GM12801 (cell line): ENCODE results near the gene ILKAP.

ENCODE experiments used
- TF ChIP-seq, protein P1 (sequence below): IDR thresholded peaks from one replicate; pipeline ENCODE4 v1.5.1; 2011; ENCODE audit warnings: control low read depth; ENCODE audit not compliant: insufficient read length; ENCODE audit errors: extremely low read depth

ILKAP gene

DNA sequence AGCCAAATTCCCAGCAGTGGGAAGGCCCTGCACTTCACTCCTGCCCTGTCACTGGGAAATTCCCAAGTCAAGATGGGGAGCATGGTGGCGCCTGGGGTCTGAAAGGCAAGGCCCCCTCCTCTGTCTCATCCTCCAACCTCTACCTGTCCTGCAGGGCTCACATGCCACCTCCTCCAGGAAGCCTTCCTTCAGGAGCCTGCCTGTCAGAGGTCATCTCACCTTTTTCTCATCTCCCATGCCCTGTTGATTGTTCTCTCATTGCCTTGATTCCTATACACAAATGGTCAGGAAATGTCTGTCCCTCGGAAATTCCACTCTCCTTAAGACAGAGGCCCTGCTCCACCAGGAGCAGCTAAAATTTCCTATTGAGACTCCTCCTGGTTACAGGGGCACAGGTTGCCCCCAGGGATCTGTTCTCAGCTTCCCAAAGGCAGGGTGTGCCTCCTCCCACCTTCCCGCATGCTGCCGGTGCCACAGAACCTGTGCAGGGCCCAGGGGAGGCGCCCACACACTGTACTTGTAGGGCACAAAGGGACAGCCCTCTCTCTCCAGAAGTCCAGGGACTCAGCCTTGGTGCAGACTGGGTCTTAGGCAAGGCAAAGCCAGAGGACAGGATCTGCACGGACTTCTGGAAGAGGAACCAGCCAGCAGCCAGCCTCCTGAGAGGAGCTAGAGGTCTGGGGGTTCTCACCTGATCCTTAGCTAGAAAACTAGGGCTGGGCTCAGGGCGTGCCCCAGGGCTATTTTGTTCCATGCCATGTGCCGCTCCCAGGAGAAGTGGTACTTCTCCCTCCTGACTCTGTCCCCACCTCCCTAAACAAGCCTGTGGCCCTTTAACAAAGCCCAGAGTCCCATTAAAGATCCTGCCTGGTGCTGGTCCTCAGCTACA lies 23.4 kb upstream of the ILKAP start:
- TF ChIP-seq, protein P1, sequence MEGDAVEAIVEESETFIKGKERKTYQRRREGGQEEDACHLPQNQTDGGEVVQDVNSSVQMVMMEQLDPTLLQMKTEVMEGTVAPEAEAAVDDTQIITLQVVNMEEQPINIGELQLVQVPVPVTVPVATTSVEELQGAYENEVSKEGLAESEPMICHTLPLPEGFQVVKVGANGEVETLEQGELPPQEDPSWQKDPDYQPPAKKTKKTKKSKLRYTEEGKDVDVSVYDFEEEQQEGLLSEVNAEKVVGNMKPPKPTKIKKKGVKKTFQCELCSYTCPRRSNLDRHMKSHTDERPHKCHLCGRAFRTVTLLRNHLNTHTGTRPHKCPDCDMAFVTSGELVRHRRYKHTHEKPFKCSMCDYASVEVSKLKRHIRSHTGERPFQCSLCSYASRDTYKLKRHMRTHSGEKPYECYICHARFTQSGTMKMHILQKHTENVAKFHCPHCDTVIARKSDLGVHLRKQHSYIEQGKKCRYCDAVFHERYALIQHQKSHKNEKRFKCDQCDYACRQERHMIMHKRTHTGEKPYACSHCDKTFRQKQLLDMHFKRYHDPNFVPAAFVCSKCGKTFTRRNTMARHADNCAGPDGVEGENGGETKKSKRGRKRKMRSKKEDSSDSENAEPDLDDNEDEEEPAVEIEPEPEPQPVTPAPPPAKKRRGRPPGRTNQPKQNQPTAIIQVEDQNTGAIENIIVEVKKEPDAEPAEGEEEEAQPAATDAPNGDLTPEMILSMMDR: no peak

DNA sequence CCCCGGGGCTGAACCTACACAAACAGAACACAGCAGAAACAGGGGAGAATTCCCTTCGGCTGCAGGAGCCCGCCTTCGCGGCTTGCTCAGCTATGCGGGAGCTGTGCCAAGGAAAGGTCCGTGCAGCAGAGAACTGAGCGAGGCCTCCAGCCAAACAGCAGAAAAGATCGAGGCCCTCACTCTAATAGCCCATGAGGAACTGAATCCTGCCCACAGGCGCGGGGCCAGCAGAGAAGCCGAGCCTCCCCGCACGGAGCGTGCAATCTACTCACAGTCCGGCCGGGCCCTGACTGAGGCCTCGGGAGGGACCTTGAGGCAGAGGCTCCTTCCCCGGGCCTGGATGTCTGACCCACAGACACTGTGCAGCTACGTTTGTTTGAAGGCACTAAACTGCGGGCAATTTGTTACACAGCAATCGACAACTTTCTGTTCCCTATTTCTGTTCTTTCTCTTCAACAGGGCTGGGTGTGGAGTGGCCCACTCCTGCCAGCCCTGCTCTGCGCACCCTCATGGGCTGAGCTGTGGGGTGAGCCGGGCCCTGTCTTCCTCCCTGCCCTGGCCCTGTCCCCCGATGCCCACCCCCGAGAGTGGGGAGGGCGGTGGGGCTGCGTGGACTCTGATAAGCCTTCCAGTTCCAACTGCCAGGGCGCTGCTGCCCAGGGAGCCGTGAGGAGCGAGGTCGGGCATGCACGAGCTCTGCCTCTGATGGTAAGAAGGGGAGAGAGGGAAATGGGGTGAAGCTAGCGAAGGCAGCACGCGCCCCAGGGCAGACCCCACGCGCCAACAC lies 22.6 kb upstream of the ILKAP start:
- TF ChIP-seq, protein P1: no peak

DNA sequence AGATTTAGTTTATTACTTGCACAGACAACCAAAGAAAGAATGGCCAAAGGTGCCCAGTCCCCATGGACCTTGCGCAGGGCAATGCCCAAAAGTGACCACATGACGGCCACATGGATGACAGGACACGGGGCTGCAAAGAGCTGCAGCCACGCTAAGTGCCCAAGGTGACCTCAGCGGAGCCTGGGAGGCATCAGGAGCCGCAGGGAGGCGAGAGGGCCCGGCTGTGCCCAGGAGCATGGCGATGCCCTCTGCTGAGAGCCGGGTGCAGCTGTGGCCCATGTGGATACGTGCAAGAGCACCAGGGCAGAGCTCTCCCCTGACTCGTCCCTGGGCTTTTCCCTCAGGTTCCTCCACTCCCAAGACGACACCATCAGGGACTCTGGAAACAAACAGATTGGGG lies 21.6 kb upstream of the ILKAP start:
- TF ChIP-seq, protein P1: no peak

GRCh38 chr2:238224356-238225035 lies 21.0 kb upstream of the ILKAP start:
- TF ChIP-seq, protein P1: no peak

DNA sequence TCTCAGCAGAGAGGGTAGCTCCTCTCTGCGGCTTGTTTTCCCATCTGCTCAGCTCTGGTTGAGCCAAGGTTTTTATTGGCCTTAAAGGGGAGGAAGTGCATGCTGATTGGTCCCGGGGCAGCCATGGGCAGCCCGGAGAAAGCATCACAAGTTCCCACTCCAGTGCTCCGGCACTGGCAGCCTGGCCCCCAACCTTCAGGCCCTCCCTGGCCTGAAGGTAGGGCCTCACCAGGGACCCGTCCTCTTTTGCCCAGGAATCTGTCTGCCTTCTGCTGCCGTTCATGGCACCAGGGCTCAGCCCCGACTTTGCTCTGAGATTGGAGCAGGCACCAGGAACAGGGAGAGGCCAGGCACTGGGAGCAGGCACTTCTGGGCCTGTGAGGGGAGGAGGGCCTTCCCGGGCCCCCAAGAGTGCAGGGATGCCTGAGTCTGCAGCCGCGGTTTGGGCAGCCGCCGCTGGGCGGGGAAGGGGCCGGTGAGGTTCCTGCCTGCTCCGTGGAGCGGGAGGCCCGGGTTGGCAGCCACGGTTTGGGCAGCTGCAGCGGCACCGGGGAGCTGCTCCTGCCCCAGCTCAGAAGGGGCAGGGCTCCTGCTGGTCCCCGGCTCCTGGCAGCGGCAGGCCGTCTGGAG lies 17.5 kb upstream of the ILKAP start:
- TF ChIP-seq, protein P1: no peak

DNA sequence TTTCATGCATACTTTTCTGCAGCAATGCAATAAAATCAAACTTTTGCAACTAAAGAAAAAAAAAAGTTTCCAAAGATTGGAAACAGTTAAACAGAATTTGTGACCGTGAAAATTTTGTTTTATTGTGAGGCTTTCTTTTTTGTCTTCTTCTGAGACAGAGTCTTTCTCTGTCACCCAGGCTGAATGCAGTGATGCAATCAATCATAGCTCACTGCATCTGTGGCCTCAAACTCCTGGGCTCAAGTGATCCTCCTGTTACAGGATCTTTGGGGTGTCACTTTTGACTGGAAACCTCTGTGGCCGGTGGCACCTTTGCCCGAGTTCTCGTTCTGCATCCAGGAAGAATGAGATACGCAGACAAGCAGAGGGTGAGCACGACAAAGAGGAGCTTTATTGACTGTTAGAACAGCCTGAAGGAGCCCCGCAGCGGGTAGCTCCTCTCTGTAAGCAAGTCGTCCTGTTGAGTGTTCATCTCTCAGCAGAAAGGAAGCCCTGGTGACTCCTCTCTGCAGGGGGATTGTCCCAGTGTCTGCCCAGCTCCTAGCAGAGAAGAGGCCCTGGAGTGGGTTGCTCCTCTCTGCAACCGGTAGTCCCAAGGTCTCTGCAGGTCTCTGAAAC lies 16.9 kb upstream of the ILKAP start:
- TF ChIP-seq, protein P1: no peak
